ENCODE data around the gene UQCRC1. TPM values are rescaled to one million over a fixed set of nuclear protein-coding genes. Genes with fewer than 3 reads are reported as not detected.

Gene UQCRC1
- total RNA-seq, 1 donor from 2014 or later: 753 TPM

GRCh38 chr3:48607519-48607918 lies 1.9 kb downstream of the UQCRC1 start:
- intact Hi-C loops (cut with DNase I): no loop called here
- DNase-seq (ENCODE audit: low spot score): no peak

GRCh38 chr3:48601622-48601994 lies 7.8 kb downstream of the UQCRC1 start:
- intact Hi-C loops (cut with DNase I): loop anchor here (2.0 kb wide), 1 partner anchor 43 kb away; no protein-coding TSS in a partner anchor
- DNase-seq (ENCODE audit: low spot score): peak; percentile 86

GRCh38 chr3:48600711-48601621 lies 8.5 kb downstream of the UQCRC1 start:
- DNase-seq (ENCODE audit: low spot score): no peak
- intact Hi-C loops (cut with DNase I): loop anchor here (2.0 kb wide), 1 partner anchor 42 kb away; no protein-coding TSS in a partner anchor

- no peak for DNase-seq (ENCODE audit: low spot score)
- intact Hi-C loops (cut with DNase I): loop anchor here (2.0 kb wide), 1 partner anchor 41 kb away; no protein-coding TSS in a partner anchor
Observed at GRCh38 chr3:48599509-48600285, 9.7 kb downstream of the UQCRC1 start.

GRCh38 chr3:48599077-48599501 lies 10.4 kb downstream of the UQCRC1 start:
- DNase-seq (ENCODE audit: low spot score): no peak
- intact Hi-C loops (cut with DNase I): no loop called here

- intact Hi-C loops (cut with DNase I): no loop called here
- peak; percentile 88 for DNase-seq (ENCODE audit: low spot score)
Observed at GRCh38 chr3:48598323-48599076, 10.9 kb downstream of the UQCRC1 start.

GRCh38 chr3:48597408-48597800 lies 12.0 kb downstream of the UQCRC1 start:
- intact Hi-C loops (cut with DNase I): no loop called here
- no peak for DNase-seq (ENCODE audit: low spot score)

- intact Hi-C loops (cut with DNase I): no loop called here
- no peak for DNase-seq (ENCODE audit: low spot score)
Observed at GRCh38 chr3:48596676-48597407, 12.6 kb downstream of the UQCRC1 start.

- no peak for DNase-seq (ENCODE audit: low spot score)
- intact Hi-C loops (cut with DNase I): no loop called here
Observed at GRCh38 chr3:48596157-48596556, 13.3 kb downstream of the UQCRC1 start.

- intact Hi-C loops (cut with DNase I): no loop called here
Observed at GRCh38 chr3:48595526-48596121, 13.8 kb downstream of the UQCRC1 start.

GRCh38 chr3:48595075-48595525 lies 14.3 kb downstream of the UQCRC1 start, which contains the start of gene COL7A1:
Gene COL7A1, minus strand, starts transcription at chr3:48595329. Its CDS starts 170 bp downstream, at chr3:48595159.
- intact Hi-C loops (cut with DNase I): no loop called here
- no peak for DNase-seq (ENCODE audit: low spot score)

More at GRCh38 chr3:48595526-48596121, 13.8 kb downstream of the UQCRC1 start:
- no peak for DNase-seq (ENCODE audit: low spot score)

GRCh38 chr3:48594417-48595049 lies 14.9 kb downstream of the UQCRC1 start:
- DNase-seq (ENCODE audit: low spot score): no peak
- intact Hi-C loops (cut with DNase I): no loop called here

GRCh38 chr3:48593337-48593736 lies 16.1 kb downstream of the UQCRC1 start:
- intact Hi-C loops (cut with DNase I): no loop called here
- DNase-seq (ENCODE audit: low spot score): no peak

- no peak for DNase-seq (ENCODE audit: low spot score)
- intact Hi-C loops (cut with DNase I): no loop called here
Observed at GRCh38 chr3:48592519-48593087, 16.8 kb downstream of the UQCRC1 start.

- DNase-seq (ENCODE audit: low spot score): no peak
- intact Hi-C loops (cut with DNase I): no loop called here
Observed at GRCh38 chr3:48591886-48592518, 17.4 kb downstream of the UQCRC1 start.

GRCh38 chr3:48591436-48591835 lies 18.0 kb downstream of the UQCRC1 start:
- intact Hi-C loops (cut with DNase I): no loop called here
- DNase-seq (ENCODE audit: low spot score): no peak

GRCh38 chr3:48588230-48588629 lies 21.2 kb downstream of the UQCRC1 start:
- intact Hi-C loops (cut with DNase I): no loop called here
- DNase-seq (ENCODE audit: low spot score): no peak
